ENCODE measurements around the gene SLIT3. TPM values are rescaled to one million over a fixed set of nuclear protein-coding genes. Genes with fewer than 3 reads are reported as not detected.

SLIT3 gene
- total and polyA plus RNA-seq, 2 donors (not counting 3 experiments of a cell fraction or from before 2014, with no cell fraction given): 0.90 to 1.0 TPM

DNA sequence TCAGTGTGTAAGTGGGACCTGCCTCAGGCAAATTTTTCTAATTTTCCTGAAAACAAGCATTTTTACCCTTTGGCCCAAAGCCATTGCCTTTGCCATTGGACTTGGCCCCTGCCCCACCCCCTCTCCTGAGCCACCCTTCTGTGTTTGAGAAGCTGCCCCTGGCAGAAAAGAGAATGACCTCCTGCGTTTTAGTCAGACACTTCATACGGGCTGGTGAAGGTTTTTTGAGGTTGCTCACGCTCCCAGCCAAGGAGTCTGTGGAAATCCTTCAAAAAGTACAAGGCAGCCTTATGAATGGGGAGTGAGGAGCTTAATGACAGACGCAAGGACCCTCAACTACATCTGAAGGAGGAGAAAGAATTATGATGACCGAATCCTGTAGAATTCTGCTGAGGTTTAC is 308.9 kb downstream of the SLIT3 start:
- Histone ChIP-seq H3K27ac (ENCODE audit: insufficient read depth, low read depth, low read length) (no peak overlapping the region), H3K36me3 (ENCODE audit: control insufficient read depth in 2 of 2, extremely low read depth in 1 of 2, insufficient read depth in 2 of 2, low read length in 2 of 2) (no peaks in the 10 kb centered on the region), H3K4me2 (ENCODE audit: insufficient read depth, low read length) (no peak overlapping the region), H2AFZ (ENCODE audit: low read depth, low read length) (no peak overlapping the region), H3K79me2 (ENCODE audit: control insufficient read depth, insufficient read depth, low read length) (no peaks in the 10 kb centered on the region), H3K9ac (replicated peaks; ENCODE audit: extremely low read depth, insufficient read depth, low read length) (no peak overlapping the region), H3K9me3 (replicated peaks; ENCODE audit: control insufficient read depth, insufficient read depth, low read length) (no peaks in the 10 kb centered on the region), H3K4me3 (replicated peaks in 1 of 3; ENCODE audit: insufficient read depth in 1 of 3, low read depth in 1 of 3, low read length in 3 of 3) (no peak overlapping the region), H3K4me1 (ENCODE audit: control insufficient read depth, extremely low read depth, insufficient read depth, low read length) (no peaks in the 10 kb centered on the region), H3K27me3 (ENCODE audit: control insufficient read depth in 2 of 2, insufficient read depth in 2 of 2, low read length in 2 of 2) (peaks cover 0 to 6% of the 10 kb centered on the region in 2 experiments), H3K9me1 (replicated peaks; ENCODE audit: control insufficient read depth, extremely low read depth, insufficient read depth, low read length) (no peaks in the 10 kb centered on the region), H4K20me1 (replicated peaks; ENCODE audit: control insufficient read depth, extremely low read depth, insufficient read depth, low read length) (no peaks in the 10 kb centered on the region)
- no peak for DNase-seq (ENCODE audit: low read depth, low spot score)
- no peak for FAIRE-seq
- dilution Hi-C loops (cut with MboI; ENCODE audit: extremely low pct_ligation_motif_present, low sequenced_read_pairs): no loop called here
- no peak for TF ChIP-seq POLR2A (IDR thresholded peaks at IDR 0.05; ENCODE audit: low read depth, low read length)
- TF ChIP-seq, protein P1, sequence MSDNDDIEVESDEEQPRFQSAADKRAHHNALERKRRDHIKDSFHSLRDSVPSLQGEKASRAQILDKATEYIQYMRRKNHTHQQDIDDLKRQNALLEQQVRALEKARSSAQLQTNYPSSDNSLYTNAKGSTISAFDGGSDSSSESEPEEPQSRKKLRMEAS (IDR thresholded peaks at IDR 0.05; ENCODE audit: insufficient read depth, insufficient read length): no peak
- no TSS peak for BruUV-seq (replicated peaks)
- CTCF ChIA-PET: no interaction called here
- POLR2A ChIA-PET: no interaction called here
- intact Hi-C loops (cut with micrococcal nuclease): no loop called here

DNA sequence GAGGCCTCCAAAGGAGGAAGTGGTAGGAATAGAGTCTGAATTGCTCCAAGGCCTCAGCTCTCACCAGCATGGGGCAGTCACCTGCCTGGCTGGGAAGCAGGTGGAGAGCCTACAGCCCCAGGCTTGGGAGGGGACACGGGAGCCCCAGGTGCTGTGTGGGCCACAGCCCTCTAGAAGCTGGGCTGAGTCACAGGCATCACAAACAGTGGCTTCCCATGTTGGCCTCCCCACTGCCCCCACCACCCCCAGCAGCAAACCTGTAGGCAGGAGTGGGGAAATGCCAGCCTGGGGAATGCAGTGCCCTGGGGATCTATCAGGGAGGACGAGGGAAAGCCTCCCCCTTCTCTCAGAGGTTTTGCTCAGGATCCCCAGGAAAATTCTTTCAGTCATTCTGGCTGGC is 309.6 kb downstream of the SLIT3 start:
- no peak overlapping the region for H3K4me2 ChIP-seq (ENCODE audit: insufficient read depth, low read length)
- CTCF ChIA-PET: interaction anchor here (1.5 to 5.5 kb wide), 3 partner anchors 14 to 588 kb away, joined by 3 to 92 read pairs (median 81); no protein-coding TSS in a partner anchor
- POLR2A ChIA-PET: no interaction called here

More for the DNA sequence above, 309.6 kb downstream of the SLIT3 start:
- no peak for TF ChIP-seq POLR2AphosphoS5 (IDR thresholded peaks at IDR 0.05; ENCODE audit: insufficient read depth, low read depth, low read length)
- TF ChIP-seq, protein P1 (IDR thresholded peaks at IDR 0.05; ENCODE audit: insufficient read depth, insufficient read length): no peak
- no peak for TF ChIP-seq GATA2 (IDR thresholded peaks at IDR 0.05; ENCODE audit: insufficient read depth, insufficient read length, low read depth, low read length)
- TF ChIP-seq FOS (IDR thresholded peaks at IDR 0.05; ENCODE audit: borderline replicate concordance, insufficient read depth, low read length): no peak
- TF ChIP-seq, protein P2, sequence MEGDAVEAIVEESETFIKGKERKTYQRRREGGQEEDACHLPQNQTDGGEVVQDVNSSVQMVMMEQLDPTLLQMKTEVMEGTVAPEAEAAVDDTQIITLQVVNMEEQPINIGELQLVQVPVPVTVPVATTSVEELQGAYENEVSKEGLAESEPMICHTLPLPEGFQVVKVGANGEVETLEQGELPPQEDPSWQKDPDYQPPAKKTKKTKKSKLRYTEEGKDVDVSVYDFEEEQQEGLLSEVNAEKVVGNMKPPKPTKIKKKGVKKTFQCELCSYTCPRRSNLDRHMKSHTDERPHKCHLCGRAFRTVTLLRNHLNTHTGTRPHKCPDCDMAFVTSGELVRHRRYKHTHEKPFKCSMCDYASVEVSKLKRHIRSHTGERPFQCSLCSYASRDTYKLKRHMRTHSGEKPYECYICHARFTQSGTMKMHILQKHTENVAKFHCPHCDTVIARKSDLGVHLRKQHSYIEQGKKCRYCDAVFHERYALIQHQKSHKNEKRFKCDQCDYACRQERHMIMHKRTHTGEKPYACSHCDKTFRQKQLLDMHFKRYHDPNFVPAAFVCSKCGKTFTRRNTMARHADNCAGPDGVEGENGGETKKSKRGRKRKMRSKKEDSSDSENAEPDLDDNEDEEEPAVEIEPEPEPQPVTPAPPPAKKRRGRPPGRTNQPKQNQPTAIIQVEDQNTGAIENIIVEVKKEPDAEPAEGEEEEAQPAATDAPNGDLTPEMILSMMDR (IDR thresholded peaks at IDR 0.05; ENCODE audit: extremely low read depth in 1 of 2, insufficient read depth in 1 of 2, low read depth in 1 of 2, low read length in 2 of 2): no peak
- TF ChIP-seq POLR2A (IDR thresholded peaks at IDR 0.05; ENCODE audit: low read depth, low read length): no peak
- no peak for TF ChIP-seq JUN (IDR thresholded peaks at IDR 0.05; ENCODE audit: borderline replicate concordance, insufficient read depth, insufficient read length, low read depth)
- TF ChIP-seq EZH2 (IDR thresholded peaks at IDR 0.05; ENCODE audit: borderline replicate concordance, low read depth, low read length, severe bottlenecking): no peak
- no peak for TF ChIP-seq MYC (IDR thresholded peaks at IDR 0.05; ENCODE audit: low read depth, low read length)
- Histone ChIP-seq H3K27me3 (ENCODE audit: control insufficient read depth in 2 of 2, insufficient read depth in 2 of 2, low read length in 2 of 2) (peaks cover 0 to 6% of the 10 kb centered on the region in 2 experiments), H3K9me3 (replicated peaks; ENCODE audit: control insufficient read depth, insufficient read depth, low read length) (no peaks in the 10 kb centered on the region), H3K27ac (ENCODE audit: insufficient read depth, low read depth, low read length) (no peak overlapping the region), H3K79me2 (ENCODE audit: control insufficient read depth, insufficient read depth, low read length) (no peaks in the 10 kb centered on the region), H3K9ac (replicated peaks; ENCODE audit: extremely low read depth, insufficient read depth, low read length) (no peak overlapping the region), H3K9me1 (replicated peaks; ENCODE audit: control insufficient read depth, extremely low read depth, insufficient read depth, low read length) (no peaks in the 10 kb centered on the region), H4K20me1 (replicated peaks; ENCODE audit: control insufficient read depth, extremely low read depth, insufficient read depth, low read length) (no peaks in the 10 kb centered on the region), H2AFZ (ENCODE audit: low read depth, low read length) (no peak overlapping the region), H3K4me1 (ENCODE audit: control insufficient read depth, extremely low read depth, insufficient read depth, low read length) (no peaks in the 10 kb centered on the region), H3K4me3 (replicated peaks in 1 of 3; ENCODE audit: insufficient read depth in 1 of 3, low read depth in 1 of 3, low read length in 3 of 3) (no peak overlapping the region), H3K36me3 (ENCODE audit: control insufficient read depth in 2 of 2, extremely low read depth in 1 of 2, insufficient read depth in 2 of 2, low read length in 2 of 2) (no peaks in the 10 kb centered on the region)
- FAIRE-seq: no peak
- dilution Hi-C loops (cut with MboI; ENCODE audit: extremely low pct_ligation_motif_present, low sequenced_read_pairs): no loop called here
- BruUV-seq (replicated peaks): no TSS peak
- DNase-seq (ENCODE audit: low read depth, low spot score): no peak
- intact Hi-C loops (cut with micrococcal nuclease): no loop called here
